Upper lobe of right lung (tissue), 1 donor: Measurements from ENCODE around the gene TRABD. TPM values are rescaled to one million over a fixed set of nuclear protein-coding genes. Genes with fewer than 3 reads are reported as not detected.
A peak's percentile ranks its signal among the peaks of the same experiment; 100 is the strongest.
"Not testable (repeated sequence)": the region's sequence is repeated elsewhere in the genome, so short reads cannot be mapped to it uniquely, and the experiment has no call there.

ENCODE experiments used
- ATAC-seq: fragments of 200-7000 bp; cut with Tn5 transposase; one replicate; pipeline ENCODE4 v1.9.1; 2020; ENCODE audit warnings: mild to moderate bottlenecking, moderate library complexity
- DNase-seq: peaks from one replicate; pipeline ENCODE4 v3.0.0-alpha.2; 2020
- H3K27ac ChIP-seq: fragments of 200-600 bp; one replicate; pipeline ENCODE4 v1.8.0; 2022
- H3K27me3 ChIP-seq: fragments of 200-600 bp; one replicate; pipeline ENCODE4 v1.8.0; 2022; ENCODE audit warnings: mild to moderate bottlenecking
- H3K36me3 ChIP-seq: fragments of 200-600 bp; one replicate; pipeline ENCODE4 v1.8.0; 2022
- H3K4me1 ChIP-seq: fragments of 200-600 bp; one replicate; pipeline ENCODE4 v1.8.0; 2022
- H3K4me3 ChIP-seq: fragments of 200-600 bp; one replicate; pipeline ENCODE4 v1.8.0; 2022; ENCODE audit warnings: mild to moderate bottlenecking
- H3K9me3 ChIP-seq: fragments of 200-600 bp; one replicate; pipeline ENCODE4 v1.8.0; 2022
- intact Hi-C: fragments of 100-400 bp; cut with DNase I; formaldehyde crosslinking; loops from one replicate; pipeline ENCODE4 v1.11.0; 2022
- total RNA-seq: library from RNA; stranded (reverse); fragmentation: NEBNext Ultra II Directional; extraction: Animal tissue kit (Norgen Biotek cat#: 25700); gene quantifications from one replicate; pipeline ENCODE4 v1.2.1, GENCODE V29; 2021
- TF ChIP-seq, protein P1 (sequence below): fragments of 200-600 bp; IDR thresholded peaks from one replicate; pipeline ENCODE4 v1.8.0; 2022; ENCODE audit warnings: antibody characterized with exemption
- donor health status: DM: no; HTN: yes; CAD: no; lungs with severe emphysema.

The TRABD gene
- total RNA-seq, 1 donor from 2014 or later, result 36.5 TPM

DNA sequence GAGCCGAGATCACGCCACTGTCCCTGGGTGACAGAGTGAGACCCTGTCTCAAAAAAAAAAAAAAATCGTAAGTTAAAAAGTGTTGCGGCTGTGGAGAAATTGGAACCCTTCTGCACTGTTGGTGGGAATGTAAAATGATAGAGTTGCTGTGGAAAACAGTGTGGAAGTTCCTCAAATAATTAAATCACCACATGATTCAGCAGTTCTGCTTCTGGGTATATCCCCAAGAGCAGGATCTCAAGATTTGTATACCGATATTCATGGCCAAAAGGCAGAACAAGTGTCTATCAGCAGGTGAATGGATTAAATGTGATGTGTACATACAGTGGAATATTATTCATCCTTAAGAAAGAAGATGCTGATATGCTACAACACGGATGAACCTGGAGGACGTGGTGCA, 18.9 kb downstream of the TRABD start:
- ATAC-seq (no peak), DNase-seq (no peak)
- H3K4me1 ChIP-seq, result peaks cover 22% of the 10 kb centered on the region
- H3K4me3 ChIP-seq, result no peak overlapping the region
- H3K36me3 ChIP-seq, result peaks cover 34% of the 10 kb centered on the region
- intact Hi-C loops, result no loop called here
- TF ChIP-seq, protein P1, sequence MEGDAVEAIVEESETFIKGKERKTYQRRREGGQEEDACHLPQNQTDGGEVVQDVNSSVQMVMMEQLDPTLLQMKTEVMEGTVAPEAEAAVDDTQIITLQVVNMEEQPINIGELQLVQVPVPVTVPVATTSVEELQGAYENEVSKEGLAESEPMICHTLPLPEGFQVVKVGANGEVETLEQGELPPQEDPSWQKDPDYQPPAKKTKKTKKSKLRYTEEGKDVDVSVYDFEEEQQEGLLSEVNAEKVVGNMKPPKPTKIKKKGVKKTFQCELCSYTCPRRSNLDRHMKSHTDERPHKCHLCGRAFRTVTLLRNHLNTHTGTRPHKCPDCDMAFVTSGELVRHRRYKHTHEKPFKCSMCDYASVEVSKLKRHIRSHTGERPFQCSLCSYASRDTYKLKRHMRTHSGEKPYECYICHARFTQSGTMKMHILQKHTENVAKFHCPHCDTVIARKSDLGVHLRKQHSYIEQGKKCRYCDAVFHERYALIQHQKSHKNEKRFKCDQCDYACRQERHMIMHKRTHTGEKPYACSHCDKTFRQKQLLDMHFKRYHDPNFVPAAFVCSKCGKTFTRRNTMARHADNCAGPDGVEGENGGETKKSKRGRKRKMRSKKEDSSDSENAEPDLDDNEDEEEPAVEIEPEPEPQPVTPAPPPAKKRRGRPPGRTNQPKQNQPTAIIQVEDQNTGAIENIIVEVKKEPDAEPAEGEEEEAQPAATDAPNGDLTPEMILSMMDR, result no peak
- H3K27ac ChIP-seq, result no peak overlapping the region
- no peaks in the 10 kb centered on the region for H3K27me3 ChIP-seq
- H3K9me3 ChIP-seq, result no peaks in the 10 kb centered on the region

DNA sequence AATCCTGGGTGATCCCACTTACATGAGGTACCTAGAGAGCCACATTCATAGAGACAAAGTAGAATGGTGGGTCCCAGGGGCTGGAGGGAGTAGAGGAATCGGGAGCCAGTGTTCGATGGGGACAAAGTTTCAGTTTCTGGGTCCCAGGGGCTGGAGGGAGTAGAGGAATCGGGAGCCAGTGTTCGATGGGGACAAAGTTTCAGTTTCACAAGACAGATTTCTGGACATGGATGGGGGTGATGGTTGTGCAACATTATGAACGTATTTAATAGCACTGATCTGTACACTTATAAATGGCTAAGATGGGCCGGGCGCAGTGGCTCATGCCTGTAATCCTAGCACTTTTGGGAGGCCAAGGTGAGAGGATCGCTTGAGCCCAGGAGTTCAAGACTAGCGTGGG, 19.3 kb downstream of the TRABD start:
- H3K27me3 ChIP-seq, ATAC-seq, H3K4me3 ChIP-seq, H3K27ac ChIP-seq, H3K9me3 ChIP-seq, DNase-seq, intact Hi-C loops: not testable (repeated sequence)
- peaks cover 34% of the 10 kb centered on the region for H3K36me3 ChIP-seq
- peaks cover 17% of the 10 kb centered on the region for H3K4me1 ChIP-seq

GRCh38 chr22:50205781-50206569, 20.3 kb downstream of the TRABD start:
- Histone ChIP-seq H3K36me3 (peaks cover 42% of the 10 kb centered on the region), H3K4me3 (no peak overlapping the region), H3K4me1 (peaks cover 16% of the 10 kb centered on the region), H3K9me3 (no peaks in the 10 kb centered on the region), H3K27ac (no peak overlapping the region), H3K27me3 (no peaks in the 10 kb centered on the region)
- intact Hi-C loops, result no loop called here
- DNase-seq (no peak), ATAC-seq (no peak)
- TF ChIP-seq, protein P1, result no peak

- peaks cover 48% of the 10 kb centered on the region for H3K36me3 ChIP-seq
- peaks cover 16% of the 10 kb centered on the region for H3K4me1 ChIP-seq
Measured at GRCh38 chr22:50206599-50206998, 20.9 kb downstream of the TRABD start.

GRCh38 chr22:50207383-50208140, 21.8 kb downstream of the TRABD start:
- DNase-seq, result no peak
- intact Hi-C loops, result no loop called here
- Histone ChIP-seq H3K27ac (no peak overlapping the region), H3K9me3 (no peaks in the 10 kb centered on the region), H3K4me1 (peaks cover 10% of the 10 kb centered on the region), H3K36me3 (peaks cover 58% of the 10 kb centered on the region), H3K27me3 (no peaks in the 10 kb centered on the region), H3K4me3 (no peak overlapping the region)
- peak; percentile 3 for ATAC-seq
- TF ChIP-seq, protein P1, result no peak

More at GRCh38 chr22:50206599-50206998, 20.9 kb downstream of the TRABD start:
- Histone ChIP-seq H3K27ac (no peak overlapping the region), H3K9me3 (no peaks in the 10 kb centered on the region), H3K27me3 (no peaks in the 10 kb centered on the region), H3K4me3 (no peak overlapping the region)
- peak; percentile 77 for ATAC-seq
- TF ChIP-seq, protein P1, result peak; percentile 49
- DNase-seq, result peak; percentile 86
- intact Hi-C loops, result no loop called here

GRCh38 chr22:50208430-50208938, 22.8 kb downstream of the TRABD start:
- intact Hi-C loops, result no loop called here
- H3K27ac ChIP-seq, result no peak overlapping the region
- peaks cover 9% of the 10 kb centered on the region for H3K4me1 ChIP-seq
- no peaks in the 10 kb centered on the region for H3K9me3 ChIP-seq
- ATAC-seq (no peak), DNase-seq (no peak)
- H3K4me3 ChIP-seq, result no peak overlapping the region
- H3K36me3 ChIP-seq, result peaks cover 66% of the 10 kb centered on the region
- H3K27me3 ChIP-seq, result no peaks in the 10 kb centered on the region
- TF ChIP-seq, protein P1, result no peak
